Measurements from ENCODE around the gene SLC38A1.

SLC38A1 gene

DNA sequence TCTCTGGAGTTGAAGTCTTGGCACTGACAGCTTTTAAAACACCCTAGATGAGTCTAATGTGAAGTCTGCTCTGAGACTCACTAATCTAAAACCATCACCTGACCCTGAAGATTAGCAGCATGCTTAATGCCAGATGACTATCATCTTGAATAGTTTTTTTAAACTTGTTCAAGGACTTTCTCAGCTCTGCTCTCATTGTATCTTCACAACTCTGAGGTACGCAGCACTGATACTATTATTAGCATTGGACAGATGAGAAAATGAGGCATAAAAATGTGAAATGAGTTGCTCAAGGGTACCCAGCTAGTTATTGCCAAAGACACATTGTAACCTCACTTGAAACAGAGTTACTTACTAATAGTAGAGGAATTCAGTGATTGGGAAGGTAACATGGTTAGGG, 4.8 kb downstream of the SLC38A1 start:
- DNase-seq (ENCODE audit: extremely low read depth, low read depth) = no peak
- TF ChIP-seq, protein P1, sequence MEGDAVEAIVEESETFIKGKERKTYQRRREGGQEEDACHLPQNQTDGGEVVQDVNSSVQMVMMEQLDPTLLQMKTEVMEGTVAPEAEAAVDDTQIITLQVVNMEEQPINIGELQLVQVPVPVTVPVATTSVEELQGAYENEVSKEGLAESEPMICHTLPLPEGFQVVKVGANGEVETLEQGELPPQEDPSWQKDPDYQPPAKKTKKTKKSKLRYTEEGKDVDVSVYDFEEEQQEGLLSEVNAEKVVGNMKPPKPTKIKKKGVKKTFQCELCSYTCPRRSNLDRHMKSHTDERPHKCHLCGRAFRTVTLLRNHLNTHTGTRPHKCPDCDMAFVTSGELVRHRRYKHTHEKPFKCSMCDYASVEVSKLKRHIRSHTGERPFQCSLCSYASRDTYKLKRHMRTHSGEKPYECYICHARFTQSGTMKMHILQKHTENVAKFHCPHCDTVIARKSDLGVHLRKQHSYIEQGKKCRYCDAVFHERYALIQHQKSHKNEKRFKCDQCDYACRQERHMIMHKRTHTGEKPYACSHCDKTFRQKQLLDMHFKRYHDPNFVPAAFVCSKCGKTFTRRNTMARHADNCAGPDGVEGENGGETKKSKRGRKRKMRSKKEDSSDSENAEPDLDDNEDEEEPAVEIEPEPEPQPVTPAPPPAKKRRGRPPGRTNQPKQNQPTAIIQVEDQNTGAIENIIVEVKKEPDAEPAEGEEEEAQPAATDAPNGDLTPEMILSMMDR (IDR thresholded peaks at IDR 0.05; ENCODE audit: low read depth, low read length) = no peak

DNA sequence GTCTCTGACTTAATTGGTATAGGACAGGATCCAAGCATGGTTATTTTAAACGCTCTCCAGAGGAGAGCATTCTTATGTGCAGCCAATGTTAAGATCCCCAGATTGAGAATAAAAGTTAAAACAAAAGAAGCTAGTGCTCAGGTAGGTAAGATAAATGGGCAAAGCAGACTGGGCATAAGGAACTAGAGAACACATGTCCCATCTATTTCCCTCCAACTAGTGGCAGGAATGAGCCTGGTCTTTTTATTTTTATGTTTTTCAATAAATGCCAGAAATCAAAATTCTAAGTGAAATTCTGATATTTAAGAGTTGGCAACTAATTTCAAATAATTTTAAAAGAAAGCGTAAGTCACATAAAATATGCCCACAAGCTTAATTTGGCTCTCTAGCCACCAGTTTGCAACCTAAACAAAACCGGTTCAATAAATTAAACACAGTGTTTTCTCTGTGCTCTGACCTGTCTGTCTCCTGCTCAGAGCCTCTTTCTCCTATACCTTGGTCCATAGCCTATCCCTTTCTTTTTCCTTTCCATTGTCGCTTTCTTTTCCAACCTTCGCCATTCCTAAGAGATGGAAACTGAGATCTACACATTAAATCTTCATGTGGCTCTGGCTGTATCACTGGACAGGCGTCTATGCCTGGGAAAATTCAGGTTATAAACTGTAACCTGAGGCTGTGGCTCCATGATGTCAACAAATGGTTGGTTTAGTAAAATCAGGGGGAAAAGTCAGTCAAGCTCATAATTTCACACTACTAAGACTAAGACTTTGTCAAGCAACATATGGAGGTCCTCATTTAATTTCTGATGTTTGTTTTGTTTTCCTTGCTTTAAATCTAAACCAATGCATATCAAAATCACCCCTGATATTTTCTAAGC, 5.5 kb downstream of the SLC38A1 start:
- DNase-seq (ENCODE audit: extremely low read depth, low read depth) = no peak
- TF ChIP-seq, protein P1 (IDR thresholded peaks at IDR 0.05; ENCODE audit: low read depth, low read length) = peak; percentile 19; the same call in 1 of the 2 replicates

DNA sequence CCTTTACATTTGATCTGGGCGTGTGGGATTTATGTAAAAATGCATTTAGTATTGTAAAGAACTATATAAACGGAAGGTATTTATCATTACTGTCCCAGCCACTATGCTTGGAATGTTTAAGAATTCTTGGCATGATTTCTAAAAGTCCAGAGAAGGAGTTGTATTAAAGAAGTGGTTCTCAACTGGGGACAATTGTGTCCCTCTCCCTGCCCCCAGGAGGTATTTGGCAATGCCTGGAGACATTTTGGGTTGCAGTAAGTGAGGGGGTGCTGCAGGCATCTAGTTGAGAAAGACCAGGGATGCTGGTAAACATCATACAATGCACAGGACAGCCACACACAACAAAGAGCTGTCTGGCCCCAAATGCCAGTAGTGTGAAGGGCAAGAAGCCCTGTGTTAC, 7.2 kb downstream of the SLC38A1 start:
- TF ChIP-seq, protein P1 (IDR thresholded peaks at IDR 0.05; ENCODE audit: low read depth, low read length) = no peak
- no peak for DNase-seq (ENCODE audit: extremely low read depth, low read depth)

DNA sequence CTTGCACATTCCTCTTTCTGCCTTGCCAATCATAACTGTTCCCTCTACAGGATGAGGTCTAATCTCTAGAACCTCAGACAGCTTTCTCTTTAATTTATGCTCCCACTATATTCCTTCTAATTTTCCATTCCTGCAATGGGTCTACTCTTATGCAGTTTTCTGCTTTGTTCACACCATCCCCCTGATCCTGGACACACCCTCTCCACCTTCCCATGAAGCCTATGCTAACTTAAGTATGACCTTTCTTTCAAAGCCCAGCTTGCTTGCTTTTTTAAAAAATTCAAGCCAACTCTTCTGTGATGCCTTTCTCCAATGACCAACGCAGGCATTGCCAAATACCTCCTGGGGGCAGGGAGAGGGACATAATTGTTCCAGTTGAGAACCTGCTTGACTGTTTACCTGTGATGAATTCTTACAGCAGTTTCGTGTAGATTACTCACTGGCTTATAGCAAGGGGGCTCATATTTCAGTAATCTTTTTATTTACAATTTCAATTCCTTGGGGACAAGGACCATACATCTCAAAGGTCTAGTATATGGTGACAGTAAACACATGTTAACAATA, 7.8 kb downstream of the SLC38A1 start:
- TF ChIP-seq, protein P1 (IDR thresholded peaks at IDR 0.05; ENCODE audit: low read depth, low read length) = no peak
- DNase-seq (ENCODE audit: extremely low read depth, low read depth) = no peak

DNA sequence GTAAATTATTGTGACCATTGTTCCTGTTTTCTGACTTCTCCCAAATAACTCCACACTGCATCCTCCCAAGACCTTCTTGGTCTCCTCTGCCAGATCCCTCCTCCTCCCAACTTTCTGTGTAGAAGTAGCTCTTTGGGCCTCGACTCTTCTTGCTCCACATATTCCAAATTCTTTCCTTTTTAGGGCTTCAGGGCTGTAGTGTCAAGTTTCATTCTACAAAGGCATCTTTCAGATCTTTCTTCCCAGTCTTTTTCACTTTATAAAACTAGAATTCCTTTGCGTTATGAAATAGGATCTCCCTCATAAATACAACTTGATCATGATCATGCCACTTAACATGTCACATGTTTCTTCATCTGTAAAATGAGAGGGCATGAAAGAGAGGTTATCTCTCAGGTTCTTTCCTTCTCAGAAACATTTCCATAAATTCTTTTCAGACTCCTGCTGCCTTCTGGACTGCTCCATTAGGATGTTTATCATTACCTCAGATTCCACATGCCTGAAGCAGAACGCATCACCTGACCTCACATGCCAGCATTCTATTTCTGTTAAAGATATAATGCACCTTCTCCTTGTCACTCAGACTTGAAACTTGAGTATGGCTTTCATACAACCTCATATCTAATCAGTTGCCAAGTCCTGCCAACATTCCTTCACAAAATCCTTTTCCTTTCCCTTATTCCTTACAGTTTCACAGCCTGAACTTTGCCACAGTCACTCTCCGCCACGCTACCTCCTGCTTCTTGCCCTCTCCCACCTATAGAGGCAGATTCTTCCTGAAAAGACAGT, 8.5 kb downstream of the SLC38A1 start:
- no peak for DNase-seq (ENCODE audit: extremely low read depth, low read depth)

DNA sequence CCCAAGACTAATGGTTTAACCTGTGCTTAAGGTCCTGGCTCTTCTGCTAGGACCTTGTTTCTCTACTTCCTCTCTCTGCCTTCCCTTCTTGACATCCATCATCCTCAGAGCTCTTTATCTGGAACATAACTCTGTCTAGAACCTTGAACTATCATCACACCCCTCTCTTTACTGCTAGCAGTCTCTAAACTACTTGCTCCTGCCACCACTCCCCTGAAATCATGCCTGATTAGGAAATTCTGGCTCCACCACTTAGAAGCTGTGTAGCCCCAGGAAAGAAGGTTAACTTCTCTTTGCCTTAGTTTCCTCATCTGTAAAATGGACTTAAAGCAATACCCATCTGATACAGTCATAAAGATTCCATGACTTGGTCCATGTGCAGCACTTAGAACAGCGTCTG, 9.1 kb downstream of the SLC38A1 start:
- DNase-seq (ENCODE audit: extremely low read depth, low read depth) = no peak
- TF ChIP-seq, protein P1 (IDR thresholded peaks at IDR 0.05; ENCODE audit: low read depth, low read length) = no peak

More for the DNA sequence above, 8.5 kb downstream of the SLC38A1 start:
- TF ChIP-seq, protein P1 (IDR thresholded peaks at IDR 0.05; ENCODE audit: low read depth, low read length) = no peak
